Neural progenitor cell (in vitro differentiated cells): ENCODE results near the gene SKIL.

Experiments used
- CTCF ChIP-seq: fragments of 200-600 bp; sonication (generic); IDR thresholded peaks from 2 replicates; pipeline ENCODE4 v1.5.1; 2017; ENCODE audit warnings: antibody characterized with exemption, mild to moderate bottlenecking
- EZH2 ChIP-seq: fragments of 200-600 bp; sonication (generic); IDR thresholded peaks from 2 replicates; pipeline ENCODE4 v1.6.1; 2017; ENCODE audit warnings: antibody characterized with exemption, mild to moderate bottlenecking, moderate library complexity
- EZH2phosphoT487 ChIP-seq: fragments of 200-600 bp; sonication (generic); IDR thresholded peaks from 2 replicates; pipeline ENCODE4 v1.6.1; 2017; ENCODE audit warnings: antibody characterized with exemption

GRCh38 chr3:170410428-170411029 is 53.0 kb downstream of the SKIL start:
- TF ChIP-seq CTCF: peak; percentile 48
- no peak for TF ChIP-seq EZH2phosphoT487
- TF ChIP-seq EZH2: no peak
